HFFc6 (cell line): Measurements from ENCODE around the gene RETREG1. TPM values are rescaled to one million over a fixed set of nuclear protein-coding genes. Genes with fewer than 3 reads are reported as not detected.

Experiments
- DNase-seq: peaks from one replicate; pipeline ENCODE4 v3.0.0-alpha.2; 2018
- H3K27ac Mint-ChIP-seq: 2 replicates; pipeline ENCODE4 v1.8.0; 2020; ENCODE audit warnings: mild to moderate bottlenecking, mixed read lengths
- H3K27me3 Mint-ChIP-seq: 2 replicates; pipeline ENCODE4 v1.8.0; 2021; ENCODE audit warnings: mild to moderate bottlenecking, moderate library complexity, mixed read lengths; ENCODE audit not compliant: insufficient read depth
- H3K36me3 Mint-ChIP-seq: 2 replicates; pipeline ENCODE4 v1.8.0; 2021; ENCODE audit warnings: low read depth, mixed read lengths
- H3K4me1 Mint-ChIP-seq: 2 replicates; pipeline ENCODE4 v1.8.0; 2020; ENCODE audit warnings: low read depth, mixed read lengths
- H3K4me3 Mint-ChIP-seq: 2 replicates; pipeline ENCODE4 v1.8.0; 2020; ENCODE audit warnings: mild to moderate bottlenecking, moderate library complexity, mixed read lengths
- H3K9me3 Mint-ChIP-seq: 2 replicates; pipeline ENCODE4 v1.8.0; 2020; ENCODE audit warnings: mild to moderate bottlenecking, mixed read lengths
- total RNA-seq, 6 experiments: library from RNA; stranded (reverse); fragmentation: NEBNext Ultra II Directional; extraction: Animal tissue kit (Norgen Biotek cat#: 25700); gene quantifications; 2 replicates in 1 of 6; 3 replicates in 5 of 6; pipeline ENCODE4 v1.2.3, GENCODE V29; 2021
- TF ChIP-seq, protein P1 (sequence below): fragments of 200-600 bp; sonication (generic); IDR thresholded peaks from 2 replicates; pipeline ENCODE4 v1.5.0; 2021; ENCODE audit warnings: antibody characterized with exemption, mild to moderate bottlenecking

RETREG1 gene
- total RNA-seq, 6 experiments from 2014 or later: 0.09 to 0.14 TPM; not detected in 4

DNA sequence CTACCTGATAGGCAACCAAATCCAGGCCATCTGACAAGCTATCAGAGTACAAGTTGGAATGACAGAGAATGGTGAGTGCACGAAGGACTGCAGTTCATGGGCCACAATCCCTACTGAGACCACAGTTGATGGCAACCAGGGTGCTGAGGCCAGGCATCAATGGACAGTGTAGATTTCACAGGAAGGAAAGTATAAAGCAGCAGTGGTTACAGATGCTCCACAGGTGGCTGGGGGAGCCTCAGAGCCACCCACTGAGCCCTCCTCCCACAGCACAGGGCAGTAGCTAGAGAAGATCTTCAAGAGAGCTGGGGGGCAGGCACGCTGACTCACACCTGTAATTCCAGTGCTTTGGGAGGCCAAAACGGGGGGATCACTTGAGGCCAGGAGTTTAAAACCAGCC lies 49.4 kb downstream of the RETREG1 start:
- no peak overlapping the region for H3K27ac Mint-ChIP-seq
- TF ChIP-seq, protein P1, sequence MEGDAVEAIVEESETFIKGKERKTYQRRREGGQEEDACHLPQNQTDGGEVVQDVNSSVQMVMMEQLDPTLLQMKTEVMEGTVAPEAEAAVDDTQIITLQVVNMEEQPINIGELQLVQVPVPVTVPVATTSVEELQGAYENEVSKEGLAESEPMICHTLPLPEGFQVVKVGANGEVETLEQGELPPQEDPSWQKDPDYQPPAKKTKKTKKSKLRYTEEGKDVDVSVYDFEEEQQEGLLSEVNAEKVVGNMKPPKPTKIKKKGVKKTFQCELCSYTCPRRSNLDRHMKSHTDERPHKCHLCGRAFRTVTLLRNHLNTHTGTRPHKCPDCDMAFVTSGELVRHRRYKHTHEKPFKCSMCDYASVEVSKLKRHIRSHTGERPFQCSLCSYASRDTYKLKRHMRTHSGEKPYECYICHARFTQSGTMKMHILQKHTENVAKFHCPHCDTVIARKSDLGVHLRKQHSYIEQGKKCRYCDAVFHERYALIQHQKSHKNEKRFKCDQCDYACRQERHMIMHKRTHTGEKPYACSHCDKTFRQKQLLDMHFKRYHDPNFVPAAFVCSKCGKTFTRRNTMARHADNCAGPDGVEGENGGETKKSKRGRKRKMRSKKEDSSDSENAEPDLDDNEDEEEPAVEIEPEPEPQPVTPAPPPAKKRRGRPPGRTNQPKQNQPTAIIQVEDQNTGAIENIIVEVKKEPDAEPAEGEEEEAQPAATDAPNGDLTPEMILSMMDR: no peak

DNA sequence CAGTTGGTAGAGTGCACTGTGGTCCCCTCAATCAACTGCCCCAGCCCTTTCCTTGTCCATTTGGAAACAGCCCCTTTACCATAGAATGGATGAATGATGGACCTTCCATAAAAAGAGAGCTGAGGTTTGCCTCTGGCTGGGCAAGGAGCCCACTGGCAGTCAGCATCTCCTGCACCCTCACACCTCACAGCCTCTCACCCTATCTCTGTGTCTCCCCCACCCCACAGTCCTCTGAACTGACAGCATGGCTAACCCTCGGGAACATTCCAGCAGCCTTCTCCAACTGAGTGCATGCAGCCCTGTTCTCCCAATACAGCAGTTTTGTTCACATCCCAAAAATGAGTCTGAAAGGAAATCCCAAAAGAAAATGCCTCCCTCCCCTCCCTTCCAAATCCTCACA lies 51.7 kb downstream of the RETREG1 start:
- H3K4me3 Mint-ChIP-seq: no peak overlapping the region

More for the DNA sequence above, 49.4 kb downstream of the RETREG1 start:
- no peak overlapping the region for H3K4me3 Mint-ChIP-seq
- no peak for DNase-seq
- peaks cover 13% of the 10 kb centered on the region for H3K27me3 Mint-ChIP-seq
- H3K9me3 Mint-ChIP-seq: no peaks in the 10 kb centered on the region
- peaks cover 23% of the 10 kb centered on the region for H3K4me1 Mint-ChIP-seq
- no peaks in the 10 kb centered on the region for H3K36me3 Mint-ChIP-seq

DNA sequence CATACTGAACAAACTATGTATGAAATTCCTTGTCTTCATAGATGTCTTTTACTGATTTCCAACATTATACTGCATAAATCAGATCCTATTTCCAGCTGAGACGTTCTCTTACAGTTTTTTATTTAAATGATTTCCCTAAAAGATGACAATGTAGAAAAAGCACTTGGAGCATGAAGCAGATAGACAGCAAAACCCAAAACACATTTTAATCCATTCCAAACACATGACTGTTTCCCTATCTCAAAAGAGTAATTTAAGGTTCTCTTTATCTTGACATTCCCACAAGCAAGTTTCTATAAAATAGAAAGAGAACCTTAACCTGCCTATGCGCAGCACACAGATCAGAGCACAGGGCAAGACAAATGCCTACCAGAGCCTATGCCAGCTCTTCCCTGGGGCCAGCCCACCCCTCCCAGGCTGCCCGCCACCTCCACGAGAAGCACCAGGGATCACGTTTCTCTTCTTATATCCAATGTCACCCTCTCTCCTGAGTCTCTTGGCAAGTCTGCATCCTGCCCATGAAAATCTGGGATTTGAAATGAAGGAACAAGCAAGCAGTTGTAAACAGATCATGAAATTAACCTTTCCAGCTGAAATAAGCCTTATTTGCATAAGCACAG lies 52.4 kb downstream of the RETREG1 start:
- H3K27ac Mint-ChIP-seq: no peak overlapping the region

More for the DNA sequence above, 51.7 kb downstream of the RETREG1 start:
- DNase-seq: no peak
- Mint-ChIP-seq H3K27me3 (peaks cover 13% of the 10 kb centered on the region), H3K36me3 (no peaks in the 10 kb centered on the region), H3K4me1 (peaks cover 15% of the 10 kb centered on the region), H3K9me3 (no peaks in the 10 kb centered on the region), H3K27ac (no peak overlapping the region)
- TF ChIP-seq, protein P1: no peak

DNA sequence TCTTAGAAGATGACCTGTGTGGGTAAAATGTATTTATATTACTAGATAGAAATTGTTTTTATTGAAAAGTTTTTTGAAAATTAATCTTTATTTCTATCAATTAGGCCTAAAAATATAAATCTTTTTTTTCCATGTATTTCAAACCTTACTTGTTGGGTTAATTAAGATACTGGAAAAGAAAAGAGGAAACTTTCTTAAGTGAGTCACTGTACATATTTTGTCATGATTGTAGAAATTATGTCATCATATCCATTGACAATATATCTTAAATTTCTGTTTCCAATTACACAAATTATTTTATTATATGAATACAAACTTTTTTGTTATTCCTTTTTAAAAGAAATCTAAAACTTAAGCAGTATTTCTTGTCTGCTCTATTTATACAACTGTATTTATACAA lies 53.1 kb downstream of the RETREG1 start:
- H3K9me3 Mint-ChIP-seq: no peaks in the 10 kb centered on the region
- DNase-seq: no peak
- H3K36me3 Mint-ChIP-seq: no peaks in the 10 kb centered on the region
- H3K4me1 Mint-ChIP-seq: peaks cover 4% of the 10 kb centered on the region; the same call in 1 of the 2 replicates
- TF ChIP-seq, protein P1: no peak
- H3K27ac Mint-ChIP-seq: no peak overlapping the region
- no peak overlapping the region for H3K4me3 Mint-ChIP-seq
- peaks cover 13% of the 10 kb centered on the region for H3K27me3 Mint-ChIP-seq

More for the DNA sequence above, 52.4 kb downstream of the RETREG1 start:
- no peak overlapping the region for H3K4me3 Mint-ChIP-seq
- H3K36me3 Mint-ChIP-seq: no peaks in the 10 kb centered on the region
- H3K9me3 Mint-ChIP-seq: no peaks in the 10 kb centered on the region
- peaks cover 7% of the 10 kb centered on the region for H3K4me1 Mint-ChIP-seq
- TF ChIP-seq, protein P1: no peak
- no peak for DNase-seq
- H3K27me3 Mint-ChIP-seq: peaks cover 13% of the 10 kb centered on the region

DNA sequence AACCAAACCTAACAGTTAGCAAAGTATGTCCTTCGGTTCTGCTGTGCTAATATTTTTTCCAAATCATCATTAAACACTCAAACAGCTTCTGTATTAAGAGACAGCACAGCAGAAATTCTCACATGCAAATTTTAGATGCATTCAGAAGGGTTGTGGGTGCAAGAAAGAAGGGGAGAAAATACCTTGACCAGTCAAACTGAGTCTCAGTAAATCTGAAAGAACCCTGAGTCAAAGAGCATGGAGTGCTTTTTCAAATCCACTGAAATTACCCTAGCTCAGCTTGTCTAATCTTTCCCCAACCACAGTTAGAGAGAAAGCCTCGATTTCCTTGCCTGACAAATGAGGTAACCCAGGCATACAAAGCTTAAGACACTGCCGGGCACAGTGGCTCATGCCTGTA lies 55.1 kb downstream of the RETREG1 start:
- H3K4me1 Mint-ChIP-seq: no peaks in the 10 kb centered on the region
- peaks cover 11% of the 10 kb centered on the region for H3K27me3 Mint-ChIP-seq
- TF ChIP-seq, protein P1: no peak
- H3K4me3 Mint-ChIP-seq: no peak overlapping the region
- no peak for DNase-seq
- H3K36me3 Mint-ChIP-seq: no peaks in the 10 kb centered on the region
- H3K27ac Mint-ChIP-seq: no peak overlapping the region
- H3K9me3 Mint-ChIP-seq: no peaks in the 10 kb centered on the region
